CD14-positive monocyte (primary cell): ENCODE data around the gene PXMP4. TPM values are rescaled to one million over a fixed set of nuclear protein-coding genes. Genes with fewer than 3 reads are reported as not detected.

Experiments
- DNase-seq, 3 donors: peaks; one replicate each; pipeline ENCODE4 v3.0.0-alpha.2; 2011 to 2022
- H2AFZ ChIP-seq: 2 replicates; pipeline ENCODE4 v1.6.0; 2012; ENCODE audit warnings: mild to moderate bottlenecking, low read depth, low read length, inconsistent platforms; ENCODE audit not compliant: insufficient read depth, poor library complexity, severe bottlenecking
- H3K27ac ChIP-seq, 2 donors: 1 replicate in 1 of 2; 2 replicates in 1 of 2; pipeline ENCODE4 v1.5.1; 2012 to 2013; ENCODE audit warnings: low read length in 2 of 2, control low read depth in 1 of 2, inconsistent platforms in 1 of 2, low read depth in 1 of 2, mild to moderate bottlenecking in 1 of 2
- H3K27me3 ChIP-seq, 2 donors: one replicate each; pipeline versions ENCODE4 v1.6.0 to v1.6.1; 2011 to 2013; ENCODE audit warnings: low read length in 2 of 2; ENCODE audit not compliant: control insufficient read depth in 2 of 2, insufficient read depth in 2 of 2
- H3K36me3 ChIP-seq, 2 donors: replicated peaks in 1 of 2; 1 replicate in 1 of 2; 2 replicates in 1 of 2; pipeline versions ENCODE4 v1.5.1 to v1.6.1; 2012 to 2013; ENCODE audit warnings: low read length in 2 of 2, control low read depth in 1 of 2, inconsistent platforms in 1 of 2, mild to moderate bottlenecking in 1 of 2; ENCODE audit not compliant: insufficient read depth in 2 of 2, control insufficient read depth in 1 of 2
- H3K4me1 ChIP-seq, 2 donors: 1 replicate in 1 of 2; 2 replicates in 1 of 2; pipeline versions ENCODE4 v1.5.1 to v1.6.1; 2012 to 2013; ENCODE audit warnings: low read length in 2 of 2, control low read depth in 1 of 2, inconsistent platforms in 1 of 2, mild to moderate bottlenecking in 1 of 2, moderate library complexity in 1 of 2; ENCODE audit not compliant: insufficient read depth in 2 of 2, control insufficient read depth in 1 of 2
- H3K4me2 ChIP-seq: replicated peaks from 2 replicates; pipeline ENCODE3; 2012; ENCODE audit warnings: low read length, moderate library complexity, mild to moderate bottlenecking; ENCODE audit not compliant: poor library complexity, severe bottlenecking; ENCODE audit errors: extremely low read depth
- H3K4me3 ChIP-seq, 3 experiments: fragments of 200-600 bp in 1 of 3; sonication (generic) in 1 of 3; replicated peaks in 1 of 3; 1 replicate in 2 of 3; 2 replicates in 1 of 3; pipeline ENCODE4 v1.5.1; 2011 to 2013; ENCODE audit warnings: low read length in 3 of 3, mild to moderate bottlenecking in 3 of 3, control low read depth in 2 of 3, low read depth in 2 of 3, inconsistent platforms in 1 of 3, moderate library complexity in 1 of 3
- H3K79me2 ChIP-seq: 2 replicates; pipeline ENCODE4 v1.6.0; 2012; ENCODE audit warnings: mild to moderate bottlenecking, control low read depth, inconsistent platforms, low read length, moderate library complexity; ENCODE audit not compliant: insufficient read depth
- H3K9ac ChIP-seq: 2 replicates; pipeline ENCODE4 v1.6.0; 2017; ENCODE audit warnings: low read length, mild to moderate bottlenecking; ENCODE audit not compliant: insufficient read depth, poor library complexity, severe bottlenecking
- H3K9me3 ChIP-seq, 2 donors: replicated peaks in 1 of 2; 1 replicate in 1 of 2; 2 replicates in 1 of 2; pipeline versions ENCODE4 v1.5.1 to v1.6.1; 2012 to 2013; ENCODE audit warnings: low read length in 2 of 2, control low read depth in 1 of 2; ENCODE audit not compliant: control insufficient read depth in 1 of 2, insufficient read depth in 1 of 2
- H4K20me1 ChIP-seq: 2 replicates; pipeline ENCODE4 v1.6.0; 2012; ENCODE audit warnings: mild to moderate bottlenecking, low read length, control low read depth, moderate library complexity; ENCODE audit not compliant: insufficient read depth
- H3K27ac Mint-ChIP-seq, 7 donors: one replicate each; pipeline ENCODE4 v1.8.0; 2020; ENCODE audit warnings: mild to moderate bottlenecking in 7 of 7, mixed read lengths in 7 of 7, moderate library complexity in 6 of 7, inconsistent platforms in 2 of 7
- H3K27me3 Mint-ChIP-seq, 3 donors: one replicate each; pipeline ENCODE4 v1.8.0; 2021 to 2022; ENCODE audit warnings: low read depth in 3 of 3, mild to moderate bottlenecking in 3 of 3, mixed read lengths in 3 of 3, moderate library complexity in 3 of 3, inconsistent platforms in 1 of 3
- H3K36me3 Mint-ChIP-seq, 2 donors: one replicate each; pipeline ENCODE4 v1.8.0; 2020; ENCODE audit warnings: mixed read lengths in 2 of 2, inconsistent platforms in 1 of 2, mild to moderate bottlenecking in 1 of 2
- H3K4me1 Mint-ChIP-seq: one replicate; pipeline ENCODE4 v1.8.0; 2020; ENCODE audit warnings: mild to moderate bottlenecking, mixed read lengths
- H3K4me3 Mint-ChIP-seq, 2 donors: one replicate each; pipeline ENCODE4 v1.8.0; 2020; ENCODE audit warnings: mild to moderate bottlenecking in 2 of 2, mixed read lengths in 2 of 2, moderate library complexity in 1 of 2
- H3K9me3 Mint-ChIP-seq, 7 donors: one replicate each; pipeline ENCODE4 v1.8.0; 2020 to 2022; ENCODE audit warnings: mixed read lengths in 7 of 7, mild to moderate bottlenecking in 6 of 7, moderate library complexity in 6 of 7, inconsistent platforms in 2 of 7
- WGBS: methylation state at CpG from one replicate; pipeline ENCODE4 v1.1.5; 2013; ENCODE audit warnings: missing lambda C conversion rate; ENCODE audit not compliant: insufficient coverage; 5-methylcytosine and 5-hydroxymethylcytosine counted together
- intact Hi-C, 2 donors: fragments of 100-400 bp; cut with micrococcal nuclease; formaldehyde crosslinking; loops; one replicate each; pipeline versions ENCODE4 v1.15.0 to v1.15.1; 2023
- polyA plus RNA-seq, 3 donors: library from polyadenylated mRNA; depleted of rRNA in 1 of 3; unstranded in 2 of 3; stranded (reverse) in 1 of 3; fragments of 300-500 nt in 2 of 3; fragments of >200 nt in 1 of 3; fragmentation: Illumina TruSeq in 2 of 3; gene quantifications; 1 replicate in 2 of 3; 2 replicates in 1 of 3; pipeline ENCODE4 v1.2.3, GENCODE V29; 2012 to 2021
- TF ChIP-seq, protein P1 (sequence below): fragments of 200-600 bp; IDR thresholded peaks from one replicate; pipeline ENCODE4 v1.8.0; 2022; ENCODE audit warnings: antibody characterized with exemption, mild to moderate bottlenecking

Gene PXMP4
- polyA plus RNA-seq, 3 donors = 4.9 to 11.4 (median 9.0) TPM

DNA sequence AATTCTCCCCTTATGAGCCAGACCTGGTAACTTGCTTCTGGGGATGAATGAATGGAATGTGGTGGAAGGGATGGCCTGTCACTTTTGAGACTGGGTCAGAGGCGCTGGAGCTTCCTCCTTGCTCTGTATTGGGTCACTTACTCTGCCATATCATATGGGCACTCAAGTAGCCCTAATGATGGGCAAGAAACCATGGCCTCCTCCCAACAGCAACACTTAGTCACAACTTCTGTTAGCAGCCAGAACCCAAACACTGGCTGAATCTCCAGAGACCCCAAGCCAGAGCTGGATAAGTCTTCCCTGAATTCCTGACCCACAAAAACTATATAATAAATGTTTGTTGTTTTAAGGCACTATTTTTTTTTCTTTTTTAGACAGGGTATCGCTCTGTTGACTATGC is 39.4 kb downstream of the PXMP4 start:
- H3K27me3 Mint-ChIP-seq = peaks cover 0 to 2% (median 0%) of the 10 kb centered on the region in 3 donors
- Histone ChIP-seq H3K4me1 (peaks cover 12 to 17% of the 10 kb centered on the region in 2 donors), H3K27me3 (no peaks in the 10 kb centered on the region), H2AFZ (no peak overlapping the region), H3K79me2 (peaks cover 50% of the 10 kb centered on the region), H4K20me1 (no peaks in the 10 kb centered on the region), H3K9ac (no peak overlapping the region), H3K36me3 (no peaks in the 10 kb centered on the region), H3K4me2 (no peak overlapping the region), H3K27ac (no peak overlapping the region), H3K4me3 (no peak overlapping the region), H3K9me3 (no peaks in the 10 kb centered on the region)
- H3K36me3 Mint-ChIP-seq = peaks cover 6 to 23% of the 10 kb centered on the region in 2 donors
- H3K9me3 Mint-ChIP-seq = no peaks in the 10 kb centered on the region
- no peak for DNase-seq
- intact Hi-C loops = loop anchor here in 1 of 2 donors (10.0 kb wide), 1 partner anchor 54 kb away; the partner anchor contains the start of gene ZNF341
- peak overlapping the region in 1 of 7 donors; percentile 50 for H3K27ac Mint-ChIP-seq
- no CpG with 5 or more reads among the region's 2 CpGs for WGBS
- TF ChIP-seq, protein P1, sequence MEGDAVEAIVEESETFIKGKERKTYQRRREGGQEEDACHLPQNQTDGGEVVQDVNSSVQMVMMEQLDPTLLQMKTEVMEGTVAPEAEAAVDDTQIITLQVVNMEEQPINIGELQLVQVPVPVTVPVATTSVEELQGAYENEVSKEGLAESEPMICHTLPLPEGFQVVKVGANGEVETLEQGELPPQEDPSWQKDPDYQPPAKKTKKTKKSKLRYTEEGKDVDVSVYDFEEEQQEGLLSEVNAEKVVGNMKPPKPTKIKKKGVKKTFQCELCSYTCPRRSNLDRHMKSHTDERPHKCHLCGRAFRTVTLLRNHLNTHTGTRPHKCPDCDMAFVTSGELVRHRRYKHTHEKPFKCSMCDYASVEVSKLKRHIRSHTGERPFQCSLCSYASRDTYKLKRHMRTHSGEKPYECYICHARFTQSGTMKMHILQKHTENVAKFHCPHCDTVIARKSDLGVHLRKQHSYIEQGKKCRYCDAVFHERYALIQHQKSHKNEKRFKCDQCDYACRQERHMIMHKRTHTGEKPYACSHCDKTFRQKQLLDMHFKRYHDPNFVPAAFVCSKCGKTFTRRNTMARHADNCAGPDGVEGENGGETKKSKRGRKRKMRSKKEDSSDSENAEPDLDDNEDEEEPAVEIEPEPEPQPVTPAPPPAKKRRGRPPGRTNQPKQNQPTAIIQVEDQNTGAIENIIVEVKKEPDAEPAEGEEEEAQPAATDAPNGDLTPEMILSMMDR = no peak
- peaks cover 17% of the 10 kb centered on the region for H3K4me1 Mint-ChIP-seq
- H3K4me3 Mint-ChIP-seq = no peak overlapping the region

DNA sequence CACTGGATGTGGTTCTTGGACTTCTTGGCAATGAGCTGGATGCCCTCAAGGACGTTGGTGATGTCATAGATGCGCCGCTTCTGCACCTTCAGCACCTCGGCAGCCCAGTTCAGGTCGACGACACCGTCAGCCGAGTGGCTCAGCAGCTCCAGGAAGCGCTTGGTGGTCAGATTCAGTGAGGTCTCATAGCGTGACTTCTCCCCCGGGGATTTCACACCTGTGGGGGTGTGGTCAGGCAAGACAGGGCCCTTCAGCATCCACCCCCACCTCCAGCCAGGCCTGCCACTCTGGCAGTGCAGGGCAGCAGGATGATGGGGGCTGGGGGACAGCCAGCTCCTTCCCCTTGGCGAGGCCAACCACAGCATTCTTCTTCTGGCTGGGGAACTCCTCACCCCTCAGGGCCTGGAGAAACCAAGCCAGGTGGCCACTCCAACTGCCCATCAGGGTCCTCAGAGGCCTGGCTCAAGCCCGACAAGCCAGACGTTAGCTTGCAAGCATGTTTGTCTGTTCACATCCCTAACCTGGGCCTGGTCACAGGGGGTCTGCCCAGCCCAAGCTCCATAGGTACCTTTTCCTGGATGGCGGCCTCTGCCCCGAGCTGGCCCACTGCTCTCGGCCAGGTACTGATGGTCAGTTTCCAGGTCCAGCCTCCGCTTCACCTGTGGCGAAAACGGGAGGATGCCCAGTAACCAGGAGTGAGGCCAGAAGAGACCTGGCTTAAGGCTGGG is 40.2 kb downstream of the PXMP4 start:
- Histone ChIP-seq H3K9ac (no peak overlapping the region), H3K9me3 (no peaks in the 10 kb centered on the region), H3K4me1 (peaks cover 5 to 14% of the 10 kb centered on the region in 2 donors), H3K4me3 (no peak overlapping the region), H3K27me3 (no peaks in the 10 kb centered on the region), H3K79me2 (peaks cover 42% of the 10 kb centered on the region), H3K36me3 (no peaks in the 10 kb centered on the region), H3K4me2 (no peak overlapping the region), H2AFZ (no peak overlapping the region), H4K20me1 (no peaks in the 10 kb centered on the region), H3K27ac (no peak overlapping the region)
- H3K27me3 Mint-ChIP-seq = peaks cover 0 to 4% (median 2%) of the 10 kb centered on the region in 3 donors
- no peak overlapping the region for H3K4me3 Mint-ChIP-seq
- H3K9me3 Mint-ChIP-seq = no peaks in the 10 kb centered on the region
- intact Hi-C loops = loop anchor here in 1 of 2 donors (10.0 kb wide), 1 partner anchor 55 kb away; the partner anchor contains the start of gene ZNF341
- H3K36me3 Mint-ChIP-seq = peaks cover 6 to 23% of the 10 kb centered on the region in 2 donors
- TF ChIP-seq, protein P1 = no peak
- 92% methylated on average over 17 of the region's 20 CpGs for WGBS
- peaks cover 13% of the 10 kb centered on the region for H3K4me1 Mint-ChIP-seq
- peak overlapping the region in 1 of 7 donors; percentile 8 for H3K27ac Mint-ChIP-seq
- DNase-seq = no peak
